ENCODE results near the gene MEGF11. TPM values are rescaled to one million over a fixed set of nuclear protein-coding genes. Genes with fewer than 3 reads are reported as not detected.

Gene MEGF11
- total RNA-seq, 2 experiments from 2014 or later, result 3.3 to 6.8 TPM

- H3K79me2 ChIP-seq (ENCODE audit: insufficient read depth, low read depth, low read length), result no peaks in the 10 kb centered on the region
- H3K4me2 ChIP-seq (ENCODE audit: low read length), result peak overlapping the region; percentile 67
- no peaks in the 10 kb centered on the region for H4K20me1 ChIP-seq (ENCODE audit: insufficient read depth, low read length)
- peak; percentile 65 for DNase-seq (ENCODE audit: low spot score)
- peak overlapping the region; percentile 13; the same call in 1 of the 2 replicates for H2AFZ ChIP-seq (ENCODE audit: low read length)
- ChIA-PET CTCF (ENCODE audit: unreplicated experiment) (interaction anchor here (2.2 kb wide), 2 partner anchors 12 to 13 kb away, joined by 5 to 14 read pairs; no protein-coding TSS in a partner anchor), POLR2A (interaction anchor here (0.9 to 9.2 kb wide), 5 partner anchors 11 to 135 kb away, joined by 3 to 148 read pairs (median 4); no protein-coding TSS in a partner anchor)
- intact Hi-C loops (cut with micrococcal nuclease; ENCODE audit: unreplicated experiment), result loop anchor here (10.0 kb wide), 1 partner anchor 198 kb away; the partner anchor contains the start of gene TIPIN
- peaks cover 95% of the 10 kb centered on the region for H3K4me1 ChIP-seq (ENCODE audit: insufficient read depth, low read length, poor library complexity, severe bottlenecking)
- H3K4me3 ChIP-seq (ENCODE audit: low read depth, low read length, poor library complexity, severe bottlenecking), result no peak overlapping the region
- no TSS peak for BruUV-seq (replicated peaks)
- no peaks in the 10 kb centered on the region for H3K36me3 ChIP-seq (ENCODE audit: insufficient read depth, low read length)
- TF ChIP-seq EZH2phosphoT487 (IDR thresholded peaks at IDR 0.05; ENCODE audit: borderline replicate concordance, low read depth, low read length) (no peak), CTCF (conservative IDR thresholded peaks at IDR 0.05; ENCODE audit: low read length) (0 out of 2 replicates have a peak, but pooled peaks have one; percentile 9)
- H3K27ac ChIP-seq (ENCODE audit: low read depth, low read length, poor library complexity, severe bottlenecking), result peak overlapping the region; percentile 99
- no peaks in the 10 kb centered on the region for H3K9me2 ChIP-seq (ENCODE audit: insufficient read depth, low read length)
- H3K9me3 ChIP-seq (ENCODE audit: low read length), result no peaks in the 10 kb centered on the region
These were observed 97.1 kb downstream of the MEGF11 start for GRCh38 chr15:66156310-66156975.

DNA sequence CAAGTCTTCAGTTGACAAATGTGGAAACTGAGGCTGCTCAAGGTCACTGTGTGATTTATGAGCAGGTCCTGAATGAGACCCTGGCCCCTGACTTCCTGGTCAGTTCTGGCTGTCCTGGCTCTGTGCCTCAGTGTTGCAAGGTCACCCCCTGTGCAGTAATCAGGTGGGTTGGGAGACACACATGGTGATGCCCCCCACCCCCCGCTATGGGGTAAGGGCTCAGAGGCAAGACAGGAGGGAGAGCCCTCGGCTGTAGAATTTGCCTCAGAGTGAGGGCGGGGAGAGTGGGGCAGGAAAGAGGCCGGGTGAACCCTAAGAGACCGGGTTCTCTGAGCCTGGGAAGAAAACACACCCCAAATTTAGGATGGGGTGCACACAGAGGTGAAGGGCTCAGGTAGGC, 98.5 kb downstream of the MEGF11 start:
- intact Hi-C loops (cut with micrococcal nuclease; ENCODE audit: unreplicated experiment), result loop anchor here (10.0 kb wide), 1 partner anchor 200 kb away; the partner anchor contains the start of gene TIPIN
- no TSS peak for BruUV-seq (replicated peaks)
- POLR2A ChIA-PET, result interaction anchor here (0.8 to 9.2 kb wide), 3 partner anchors 12 to 24 kb away, joined by 3 to 148 read pairs (median 3); no protein-coding TSS in a partner anchor

More for the DNA sequence above, 98.5 kb downstream of the MEGF11 start:
- no peaks in the 10 kb centered on the region for H3K9me2 ChIP-seq (ENCODE audit: insufficient read depth, low read length)
- no peaks in the 10 kb centered on the region for H3K36me3 ChIP-seq (ENCODE audit: insufficient read depth, low read length)
- H2AFZ ChIP-seq (ENCODE audit: low read length), result peak overlapping the region; percentile 5; the same call in 1 of the 2 replicates
- peak overlapping the region; percentile 67 for H3K4me2 ChIP-seq (ENCODE audit: low read length)
- H3K27ac ChIP-seq (ENCODE audit: low read depth, low read length, poor library complexity, severe bottlenecking), result peak overlapping the region; percentile 99
- H3K9me3 ChIP-seq (ENCODE audit: low read length), result no peaks in the 10 kb centered on the region
- H3K79me2 ChIP-seq (ENCODE audit: insufficient read depth, low read depth, low read length), result no peaks in the 10 kb centered on the region
- peak; percentile 55 for DNase-seq (ENCODE audit: low spot score)
- CTCF ChIA-PET (ENCODE audit: unreplicated experiment), result interaction anchor here (0.6 to 2.5 kb wide), 3 partner anchors 10 to 22 kb away, joined by 3 to 10 read pairs (median 5); no protein-coding TSS in a partner anchor
- TF ChIP-seq CTCF (conservative IDR thresholded peaks at IDR 0.05; ENCODE audit: low read length) (no peak), EZH2phosphoT487 (IDR thresholded peaks at IDR 0.05; ENCODE audit: borderline replicate concordance, low read depth, low read length) (no peak)
- H4K20me1 ChIP-seq (ENCODE audit: insufficient read depth, low read length), result no peaks in the 10 kb centered on the region
- H3K4me3 ChIP-seq (ENCODE audit: low read depth, low read length, poor library complexity, severe bottlenecking), result peak overlapping the region; percentile 53
- H3K4me1 ChIP-seq (ENCODE audit: insufficient read depth, low read length, poor library complexity, severe bottlenecking), result peaks cover 93% of the 10 kb centered on the region
